HG03064 (cell line): Measurements from ENCODE around the gene PDE3A.
"Not testable (repeated sequence)": the region's sequence is repeated elsewhere in the genome, so short reads cannot be mapped to it uniquely, and the experiment has no call there.

Experiments used
- ATAC-seq: cut with Tn5 transposase; IDR thresholded peaks from one replicate; pipeline ENCODE4 v1.9.1; 2021; ENCODE audit warnings: low read depth; ENCODE audit not compliant: unreplicated experiment

The PDE3A gene

GRCh38 chr12:20368114-20368650 is at the start of gene PDE3A:
Gene PDE3A (plus strand): TSS chr12:20368537. CDS start chr12:20369285, 748 bp downstream.
- no peak for ATAC-seq

GRCh38 chr12:20319366-20319765 is 49.0 kb upstream of the PDE3A start:
- ATAC-seq = no peak

- no peak for ATAC-seq
Observed at GRCh38 chr12:20320552-20320951, 47.8 kb upstream of the PDE3A start.

- ATAC-seq = not testable (repeated sequence)
Observed at GRCh38 chr12:20330826-20331505, 37.4 kb upstream of the PDE3A start.

GRCh38 chr12:20339060-20339459 is 29.3 kb upstream of the PDE3A start:
- ATAC-seq = no peak

GRCh38 chr12:20342111-20342510 is 26.2 kb upstream of the PDE3A start:
- no peak for ATAC-seq

- no peak for ATAC-seq
Observed at GRCh38 chr12:20345866-20346265, 22.5 kb upstream of the PDE3A start.

GRCh38 chr12:20350026-20350425 is 18.3 kb upstream of the PDE3A start:
- no peak for ATAC-seq

- ATAC-seq = no peak
Observed at GRCh38 chr12:20350495-20350894, 17.8 kb upstream of the PDE3A start.

GRCh38 chr12:20351406-20351805 is 16.9 kb upstream of the PDE3A start:
- no peak for ATAC-seq

GRCh38 chr12:20356048-20356447 is 12.3 kb upstream of the PDE3A start:
- ATAC-seq = no peak

- ATAC-seq = no peak
Observed at GRCh38 chr12:20360407-20360806, 7.9 kb upstream of the PDE3A start.

- ATAC-seq = no peak
Observed at GRCh38 chr12:20361416-20361815, 6.9 kb upstream of the PDE3A start.

GRCh38 chr12:20364501-20364900 is 3.8 kb upstream of the PDE3A start:
- ATAC-seq = no peak

- no peak for ATAC-seq
Observed at GRCh38 chr12:20366776-20367409, 1.4 kb upstream of the PDE3A start.

- no peak for ATAC-seq
Observed at GRCh38 chr12:20367583-20368113, 689 bp upstream of the PDE3A start.

GRCh38 chr12:20368651-20369304 is 441 bp downstream of the PDE3A start:
- no peak for ATAC-seq

GRCh38 chr12:20369305-20370013 is 1.1 kb downstream of the PDE3A start:
- no peak for ATAC-seq

GRCh38 chr12:20370014-20370386 is 1.7 kb downstream of the PDE3A start:
- no peak for ATAC-seq

GRCh38 chr12:20370866-20371519 is 2.7 kb downstream of the PDE3A start:
- ATAC-seq = no peak
